Endodermal cell (in vitro differentiated cells): ENCODE results near the gene PPP2R2B. TPM values are rescaled to one million over a fixed set of nuclear protein-coding genes. Genes with fewer than 3 reads are reported as not detected.

Experiments
- DNase-seq: peaks from one replicate; pipeline ENCODE4 v3.0.0-alpha.2; 2017
- H3K27ac ChIP-seq: 2 replicates; pipeline ENCODE4 v1.5.1; 2013; ENCODE audit warnings: mild to moderate bottlenecking, low read depth, low read length, moderate library complexity
- H3K27me3 ChIP-seq: 2 replicates; pipeline ENCODE4 v1.6.1; 2013; ENCODE audit warnings: mild to moderate bottlenecking, low read length, moderate library complexity; ENCODE audit not compliant: insufficient read depth, control insufficient read depth, poor library complexity, severe bottlenecking
- H3K36me3 ChIP-seq: 2 replicates; pipeline ENCODE4 v1.7.0; 2013; ENCODE audit warnings: mild to moderate bottlenecking, low read length, moderate library complexity; ENCODE audit not compliant: control insufficient read depth, insufficient read depth
- H3K4me1 ChIP-seq: one replicate; pipeline ENCODE4 v1.7.0; 2013; ENCODE audit warnings: low read length; ENCODE audit not compliant: control insufficient read depth, insufficient read depth
- H3K4me3 ChIP-seq: 2 replicates; pipeline ENCODE4 v1.5.1; 2013; ENCODE audit warnings: mild to moderate bottlenecking, low read length, moderate library complexity
- H3K9ac ChIP-seq: 2 replicates; pipeline ENCODE4 v1.6.1; 2013; ENCODE audit warnings: mild to moderate bottlenecking, low read length, moderate library complexity; ENCODE audit not compliant: poor library complexity, severe bottlenecking; ENCODE audit errors: extremely low read depth
- H3K9me3 ChIP-seq: 2 replicates; pipeline ENCODE4 v1.6.1; 2013; ENCODE audit warnings: mild to moderate bottlenecking, low read length, moderate library complexity; ENCODE audit not compliant: control insufficient read depth
- H3K27ac Mint-ChIP-seq: 2 replicates; pipeline ENCODE4 v1.8.0; 2020; ENCODE audit warnings: mixed read lengths
- H3K27me3 Mint-ChIP-seq: 2 replicates; pipeline ENCODE4 v1.8.0; 2021; ENCODE audit warnings: mild to moderate bottlenecking, mixed read lengths; ENCODE audit not compliant: insufficient read depth
- H3K36me3 Mint-ChIP-seq: 2 replicates; pipeline ENCODE4 v1.8.0; 2020; ENCODE audit warnings: low read depth, mixed read lengths
- H3K4me1 Mint-ChIP-seq: 2 replicates; pipeline ENCODE4 v1.8.0; 2020; ENCODE audit warnings: mixed read lengths
- H3K4me3 Mint-ChIP-seq: 2 replicates; pipeline ENCODE4 v1.8.0; 2020; ENCODE audit warnings: mild to moderate bottlenecking, moderate library complexity, mixed read lengths
- H3K9me3 Mint-ChIP-seq: 2 replicates; pipeline ENCODE4 v1.8.0; 2020; ENCODE audit warnings: mild to moderate bottlenecking, mixed read lengths
- WGBS, 2 experiments: methylation state at CpG; one replicate each; pipeline versions ENCODE4 v1.1.5 to v1.1.7; 2013; ENCODE audit warnings: missing lambda C conversion rate in 2 of 2, mixed read lengths in 1 of 2; ENCODE audit not compliant: insufficient coverage in 1 of 2, insufficient read length in 1 of 2; 5-methylcytosine and 5-hydroxymethylcytosine counted together
- total RNA-seq, 2 donors: library from RNA; stranded (reverse); fragmentation: NEBNext Ultra II Directional in 1 of 2; extraction: Animal tissue kit (Norgen Biotek cat#: 25700) in 1 of 2; gene quantifications; 2 replicates in 1 of 2; 3 replicates in 1 of 2; pipeline ENCODE4 v1.2.1, GENCODE V29; 2021
- TF ChIP-seq, protein P1 (sequence below): fragments of 200-600 bp; sonication (generic); conservative IDR thresholded peaks from 2 replicates; pipeline ENCODE4 v1.5.0; 2021; ENCODE audit warnings: antibody characterized with exemption, mild to moderate bottlenecking

Gene PPP2R2B
- total RNA-seq, 2 donors from 2014 or later = 3.3 to 8.0 TPM

- Mint-ChIP-seq H3K9me3 (no peaks in the 10 kb centered on the region), H3K27ac (no peak overlapping the region), H3K4me1 (peaks cover 45% of the 10 kb centered on the region), H3K4me3 (no peak overlapping the region), H3K36me3 (no peaks in the 10 kb centered on the region), H3K27me3 (peaks cover 77% of the 10 kb centered on the region)
- Histone ChIP-seq H3K36me3 (no peaks in the 10 kb centered on the region), H3K9me3 (no peaks in the 10 kb centered on the region), H3K27me3 (peaks cover 80% of the 10 kb centered on the region), H3K27ac (no peak overlapping the region), H3K4me3 (no peak overlapping the region), H3K9ac (no peak overlapping the region), H3K4me1 (peaks cover 13% of the 10 kb centered on the region)
- DNase-seq = no peak
- TF ChIP-seq, protein P1, sequence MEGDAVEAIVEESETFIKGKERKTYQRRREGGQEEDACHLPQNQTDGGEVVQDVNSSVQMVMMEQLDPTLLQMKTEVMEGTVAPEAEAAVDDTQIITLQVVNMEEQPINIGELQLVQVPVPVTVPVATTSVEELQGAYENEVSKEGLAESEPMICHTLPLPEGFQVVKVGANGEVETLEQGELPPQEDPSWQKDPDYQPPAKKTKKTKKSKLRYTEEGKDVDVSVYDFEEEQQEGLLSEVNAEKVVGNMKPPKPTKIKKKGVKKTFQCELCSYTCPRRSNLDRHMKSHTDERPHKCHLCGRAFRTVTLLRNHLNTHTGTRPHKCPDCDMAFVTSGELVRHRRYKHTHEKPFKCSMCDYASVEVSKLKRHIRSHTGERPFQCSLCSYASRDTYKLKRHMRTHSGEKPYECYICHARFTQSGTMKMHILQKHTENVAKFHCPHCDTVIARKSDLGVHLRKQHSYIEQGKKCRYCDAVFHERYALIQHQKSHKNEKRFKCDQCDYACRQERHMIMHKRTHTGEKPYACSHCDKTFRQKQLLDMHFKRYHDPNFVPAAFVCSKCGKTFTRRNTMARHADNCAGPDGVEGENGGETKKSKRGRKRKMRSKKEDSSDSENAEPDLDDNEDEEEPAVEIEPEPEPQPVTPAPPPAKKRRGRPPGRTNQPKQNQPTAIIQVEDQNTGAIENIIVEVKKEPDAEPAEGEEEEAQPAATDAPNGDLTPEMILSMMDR = no peak
Measured at GRCh38 chr5:146852089-146852488, 26.5 kb downstream of the PPP2R2B start.

- Histone ChIP-seq H3K4me1 (peaks cover 14% of the 10 kb centered on the region), H3K9me3 (no peaks in the 10 kb centered on the region), H3K27me3 (peaks cover 70% of the 10 kb centered on the region), H3K9ac (no peak overlapping the region), H3K36me3 (no peaks in the 10 kb centered on the region), H3K27ac (no peak overlapping the region), H3K4me3 (no peak overlapping the region)
- peaks cover 70% of the 10 kb centered on the region for H3K27me3 Mint-ChIP-seq
- H3K4me3 Mint-ChIP-seq = no peak overlapping the region
- DNase-seq = no peak
- H3K36me3 Mint-ChIP-seq = no peaks in the 10 kb centered on the region
- peaks cover 41% of the 10 kb centered on the region for H3K4me1 Mint-ChIP-seq
- no peaks in the 10 kb centered on the region for H3K9me3 Mint-ChIP-seq
- TF ChIP-seq, protein P1 = no peak
- no peak overlapping the region for H3K27ac Mint-ChIP-seq
Measured at GRCh38 chr5:146851133-146851532, 27.4 kb downstream of the PPP2R2B start.

DNA sequence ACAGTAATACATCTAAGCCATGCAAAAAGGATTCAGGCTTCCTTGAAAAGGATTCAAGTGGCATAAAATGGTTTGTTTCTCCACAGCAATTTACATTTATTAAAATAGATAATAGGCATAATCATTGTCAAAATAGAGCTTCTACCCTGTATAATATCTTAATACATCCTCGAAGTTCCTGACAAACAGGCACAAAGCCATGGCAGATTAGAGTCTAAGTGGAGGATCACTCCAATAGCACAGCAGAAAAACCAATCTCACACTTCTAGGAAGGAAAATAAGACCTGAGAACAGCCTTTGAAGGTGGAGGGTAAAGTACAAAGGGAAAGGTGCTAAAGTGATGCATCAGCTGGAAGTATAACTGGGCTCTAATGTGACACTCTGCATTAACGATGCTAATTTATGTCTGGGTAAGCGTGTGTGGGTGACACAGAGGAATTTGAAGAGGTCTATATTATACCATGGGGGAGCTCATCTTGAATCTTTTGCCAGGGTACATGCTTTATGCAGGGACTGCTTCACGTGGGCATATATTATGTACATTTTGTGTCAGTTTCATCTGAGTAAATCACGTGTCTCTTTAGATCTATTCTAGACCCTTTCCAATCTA is 28.8 kb downstream of the PPP2R2B start:
- Histone ChIP-seq H3K4me3 (no peak overlapping the region), H3K9ac (no peak overlapping the region), H3K27me3 (peaks cover 58% of the 10 kb centered on the region), H3K36me3 (no peaks in the 10 kb centered on the region), H3K4me1 (peaks cover 14% of the 10 kb centered on the region), H3K9me3 (no peaks in the 10 kb centered on the region), H3K27ac (no peak overlapping the region)
- 88 to 92% methylated on average over 4 to 5 of the region's 5 CpGs for WGBS, 2 experiments
- TF ChIP-seq, protein P1 = no peak
- H3K27ac Mint-ChIP-seq = no peak overlapping the region
- no peak for DNase-seq
- no peaks in the 10 kb centered on the region for H3K9me3 Mint-ChIP-seq
- H3K4me1 Mint-ChIP-seq = peaks cover 41% of the 10 kb centered on the region
- H3K27me3 Mint-ChIP-seq = peaks cover 56% of the 10 kb centered on the region
- no peak overlapping the region for H3K4me3 Mint-ChIP-seq
- no peaks in the 10 kb centered on the region for H3K36me3 Mint-ChIP-seq
